Natural killer cell (primary cell): ENCODE results near the gene TSGA10. TPM values are rescaled to one million over a fixed set of nuclear protein-coding genes. Genes with fewer than 3 reads are reported as not detected.

Experiments used
- ATAC-seq, 3 donors: fragments of 150-1000 bp in 2 of 3; fragments of 200-7000 bp in 1 of 3; cut with Tn5 transposase; 1 replicate in 1 of 3; 2 replicates in 2 of 3; pipeline ENCODE4 v1.10.0; 2021; ENCODE audit warnings: mild to moderate bottlenecking in 2 of 3, moderate library complexity in 2 of 3
- DNase-seq, 2 donors: peaks; one replicate each; pipeline versions ENCODE4 v3.0.0 to v3.0.0-alpha.2; 2013 to 2021; ENCODE audit warnings: mixed read lengths in 1 of 2
- H3K27ac ChIP-seq: one replicate; pipeline ENCODE4 v1.5.1; 2013; ENCODE audit warnings: mild to moderate bottlenecking, low read length
- H3K27me3 ChIP-seq: one replicate; pipeline ENCODE4 v1.6.1; 2013; ENCODE audit warnings: low read length; ENCODE audit not compliant: control insufficient read depth, insufficient read depth
- H3K36me3 ChIP-seq: one replicate; pipeline ENCODE4 v1.6.1; 2013; ENCODE audit warnings: low read length; ENCODE audit not compliant: control insufficient read depth, insufficient read depth
- H3K4me1 ChIP-seq: one replicate; pipeline ENCODE4 v1.6.1; 2013; ENCODE audit warnings: low read length; ENCODE audit not compliant: control insufficient read depth, insufficient read depth
- H3K4me3 ChIP-seq: one replicate; pipeline ENCODE4 v1.5.1; 2013; ENCODE audit warnings: low read length
- H3K9me3 ChIP-seq: one replicate; pipeline ENCODE4 v1.6.1; 2013; ENCODE audit warnings: low read length; ENCODE audit not compliant: control insufficient read depth, insufficient read depth
- H3K27ac Mint-ChIP-seq, 2 donors: one replicate each; pipeline ENCODE4 v1.8.0; 2022; ENCODE audit warnings: mild to moderate bottlenecking in 2 of 2, mixed read lengths in 2 of 2, moderate library complexity in 1 of 2
- H3K27me3 Mint-ChIP-seq, 2 donors: one replicate each; pipeline ENCODE4 v1.8.0; 2022; ENCODE audit warnings: low read depth in 2 of 2, mixed read lengths in 2 of 2
- H3K36me3 Mint-ChIP-seq: one replicate; pipeline ENCODE4 v1.8.0; 2022; ENCODE audit warnings: mixed read lengths
- H3K4me1 Mint-ChIP-seq, 2 donors: one replicate each; pipeline ENCODE4 v1.8.0; 2022; ENCODE audit warnings: mixed read lengths in 2 of 2
- H3K4me3 Mint-ChIP-seq: one replicate; pipeline ENCODE4 v1.8.0; 2022; ENCODE audit warnings: mild to moderate bottlenecking, moderate library complexity, mixed read lengths
- H3K9me3 Mint-ChIP-seq, 2 donors: one replicate each; pipeline ENCODE4 v1.8.0; 2022; ENCODE audit warnings: mixed read lengths in 2 of 2
- WGBS: methylation state at CpG from one replicate; pipeline ENCODE4 v1.1.7; 2013; ENCODE audit warnings: missing lambda C conversion rate; ENCODE audit not compliant: insufficient coverage; 5-methylcytosine and 5-hydroxymethylcytosine counted together
- intact Hi-C: fragments of 100-400 bp; cut with micrococcal nuclease; formaldehyde crosslinking; loops from one replicate; pipeline ENCODE4 v1.14.2; 2022
- total RNA-seq, 4 donors: library from RNA; stranded (reverse); fragments of 120-200 nt in 1 of 4; gene quantifications; one replicate each; pipeline versions ENCODE4 v1.2.3 to v1.2.4, GENCODE V29; 2013 to 2022
- TF ChIP-seq, protein P1 (sequence below): fragments of 200-600 bp; IDR thresholded peaks from one replicate; pipeline ENCODE4 v1.8.0; 2022; ENCODE audit warnings: antibody characterized with exemption

The TSGA10 gene
- total RNA-seq, 3 donors from 2014 or later (not counting 1 experiment from before 2014, with no cell fraction given) = 8.4 to 16.0 (median 11.5) TPM

GRCh38 chr2:98947554-98947953 is 207.2 kb downstream of the TSGA10 start:
- DNase-seq (no peak), ATAC-seq (no peak)
- no peaks in the 10 kb centered on the region for H3K9me3 Mint-ChIP-seq
- no peaks in the 10 kb centered on the region for H3K36me3 Mint-ChIP-seq
- TF ChIP-seq, protein P1, sequence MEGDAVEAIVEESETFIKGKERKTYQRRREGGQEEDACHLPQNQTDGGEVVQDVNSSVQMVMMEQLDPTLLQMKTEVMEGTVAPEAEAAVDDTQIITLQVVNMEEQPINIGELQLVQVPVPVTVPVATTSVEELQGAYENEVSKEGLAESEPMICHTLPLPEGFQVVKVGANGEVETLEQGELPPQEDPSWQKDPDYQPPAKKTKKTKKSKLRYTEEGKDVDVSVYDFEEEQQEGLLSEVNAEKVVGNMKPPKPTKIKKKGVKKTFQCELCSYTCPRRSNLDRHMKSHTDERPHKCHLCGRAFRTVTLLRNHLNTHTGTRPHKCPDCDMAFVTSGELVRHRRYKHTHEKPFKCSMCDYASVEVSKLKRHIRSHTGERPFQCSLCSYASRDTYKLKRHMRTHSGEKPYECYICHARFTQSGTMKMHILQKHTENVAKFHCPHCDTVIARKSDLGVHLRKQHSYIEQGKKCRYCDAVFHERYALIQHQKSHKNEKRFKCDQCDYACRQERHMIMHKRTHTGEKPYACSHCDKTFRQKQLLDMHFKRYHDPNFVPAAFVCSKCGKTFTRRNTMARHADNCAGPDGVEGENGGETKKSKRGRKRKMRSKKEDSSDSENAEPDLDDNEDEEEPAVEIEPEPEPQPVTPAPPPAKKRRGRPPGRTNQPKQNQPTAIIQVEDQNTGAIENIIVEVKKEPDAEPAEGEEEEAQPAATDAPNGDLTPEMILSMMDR = no peak
- 86% methylated on average over 6 of the region's 8 CpGs for WGBS
- H3K27me3 Mint-ChIP-seq = peaks cover 20 to 50% of the 10 kb centered on the region in 2 donors
- H3K9me3 ChIP-seq = no peaks in the 10 kb centered on the region
- no peak overlapping the region for H3K4me3 Mint-ChIP-seq
- H3K4me1 Mint-ChIP-seq = no peaks in the 10 kb centered on the region
- H3K4me1 ChIP-seq = no peaks in the 10 kb centered on the region
- H3K4me3 ChIP-seq = no peak overlapping the region
- H3K27me3 ChIP-seq = no peaks in the 10 kb centered on the region
- no peak overlapping the region for H3K27ac Mint-ChIP-seq
- no peaks in the 10 kb centered on the region for H3K36me3 ChIP-seq
- intact Hi-C loops = no loop called here
- H3K27ac ChIP-seq = no peak overlapping the region

Other genes starting within 250 kb of the TSGA10 start
- under 1 TPM; 0.09 to 0.40 (median 0.11) TPM for gene CRACDL, start 218.7 kb downstream of the TSGA10 start, total RNA-seq
- 1 to 10 TPM; 1.3 to 2.6 (median 1.9) TPM for gene C2orf15, start 13.2 kb downstream of the TSGA10 start, total RNA-seq
- gene LIPT1, start within 50 bp of the TSGA10 start, total RNA-seq = 10 to 100 TPM; 12.0 to 21.4 (median 17.3) TPM
- gene MITD1, start 26.1 kb upstream of the TSGA10 start, total RNA-seq = 10 to 100 TPM; 22.9 to 33.6 (median 26.7) TPM
- 10 to 100 TPM; 16.0 to 18.6 (median 16.9) TPM for gene MRPL30, start 26.2 kb upstream of the TSGA10 start, total RNA-seq
- not detected for gene LYG2, start 100.7 kb upstream of the TSGA10 start, total RNA-seq
- 1 to 10 TPM; 2.6 to 4.1 (median 4.0) TPM for gene LYG1, start 146.3 kb upstream of the TSGA10 start, total RNA-seq
- gene TXNDC9, start 181.4 kb upstream of the TSGA10 start, total RNA-seq = 10 to 100 TPM; 14.3 to 22.2 (median 18.8) TPM
- gene EIF5B, start 182.4 kb upstream of the TSGA10 start, total RNA-seq = 10 to 100 TPM; 33.5 to 40.6 (median 40.3) TPM